Measurements from ENCODE around the gene PLK3.
"Not testable (repeated sequence)": the region's sequence is repeated elsewhere in the genome, so short reads cannot be mapped to it uniquely, and the experiment has no call there.

PLK3 gene

DNA sequence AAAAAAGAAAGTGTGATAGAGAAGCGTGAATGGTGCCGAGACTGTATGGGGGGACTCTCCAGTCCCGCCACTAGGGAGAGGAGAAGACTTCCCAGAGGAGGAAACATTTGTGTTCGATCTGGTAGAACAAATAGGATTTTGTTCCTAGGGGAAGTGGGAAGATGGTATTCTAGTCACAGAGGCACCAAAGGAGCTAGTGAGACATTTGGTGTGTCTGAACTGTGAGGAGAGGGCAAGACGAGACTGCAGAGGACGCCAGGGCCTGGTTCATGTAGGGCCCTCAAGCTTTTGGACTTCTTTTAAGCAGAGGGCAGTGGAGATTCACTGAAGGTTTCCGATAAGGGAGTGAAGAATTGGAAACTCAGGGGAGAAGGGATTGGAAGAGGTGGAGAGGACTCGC lies 11.1 kb downstream of the PLK3 start:
- no peak overlapping the region for H3K4me3 ChIP-seq (ENCODE audit: control insufficient read depth, low read depth, low read length)
- TF ChIP-seq, protein P1, sequence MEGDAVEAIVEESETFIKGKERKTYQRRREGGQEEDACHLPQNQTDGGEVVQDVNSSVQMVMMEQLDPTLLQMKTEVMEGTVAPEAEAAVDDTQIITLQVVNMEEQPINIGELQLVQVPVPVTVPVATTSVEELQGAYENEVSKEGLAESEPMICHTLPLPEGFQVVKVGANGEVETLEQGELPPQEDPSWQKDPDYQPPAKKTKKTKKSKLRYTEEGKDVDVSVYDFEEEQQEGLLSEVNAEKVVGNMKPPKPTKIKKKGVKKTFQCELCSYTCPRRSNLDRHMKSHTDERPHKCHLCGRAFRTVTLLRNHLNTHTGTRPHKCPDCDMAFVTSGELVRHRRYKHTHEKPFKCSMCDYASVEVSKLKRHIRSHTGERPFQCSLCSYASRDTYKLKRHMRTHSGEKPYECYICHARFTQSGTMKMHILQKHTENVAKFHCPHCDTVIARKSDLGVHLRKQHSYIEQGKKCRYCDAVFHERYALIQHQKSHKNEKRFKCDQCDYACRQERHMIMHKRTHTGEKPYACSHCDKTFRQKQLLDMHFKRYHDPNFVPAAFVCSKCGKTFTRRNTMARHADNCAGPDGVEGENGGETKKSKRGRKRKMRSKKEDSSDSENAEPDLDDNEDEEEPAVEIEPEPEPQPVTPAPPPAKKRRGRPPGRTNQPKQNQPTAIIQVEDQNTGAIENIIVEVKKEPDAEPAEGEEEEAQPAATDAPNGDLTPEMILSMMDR (conservative IDR thresholded peaks at IDR 0.05; ENCODE audit: control insufficient read depth, insufficient read depth, low read depth, low read length) = no peak
- DNase-seq (ENCODE audit: low read depth) = no peak

DNA sequence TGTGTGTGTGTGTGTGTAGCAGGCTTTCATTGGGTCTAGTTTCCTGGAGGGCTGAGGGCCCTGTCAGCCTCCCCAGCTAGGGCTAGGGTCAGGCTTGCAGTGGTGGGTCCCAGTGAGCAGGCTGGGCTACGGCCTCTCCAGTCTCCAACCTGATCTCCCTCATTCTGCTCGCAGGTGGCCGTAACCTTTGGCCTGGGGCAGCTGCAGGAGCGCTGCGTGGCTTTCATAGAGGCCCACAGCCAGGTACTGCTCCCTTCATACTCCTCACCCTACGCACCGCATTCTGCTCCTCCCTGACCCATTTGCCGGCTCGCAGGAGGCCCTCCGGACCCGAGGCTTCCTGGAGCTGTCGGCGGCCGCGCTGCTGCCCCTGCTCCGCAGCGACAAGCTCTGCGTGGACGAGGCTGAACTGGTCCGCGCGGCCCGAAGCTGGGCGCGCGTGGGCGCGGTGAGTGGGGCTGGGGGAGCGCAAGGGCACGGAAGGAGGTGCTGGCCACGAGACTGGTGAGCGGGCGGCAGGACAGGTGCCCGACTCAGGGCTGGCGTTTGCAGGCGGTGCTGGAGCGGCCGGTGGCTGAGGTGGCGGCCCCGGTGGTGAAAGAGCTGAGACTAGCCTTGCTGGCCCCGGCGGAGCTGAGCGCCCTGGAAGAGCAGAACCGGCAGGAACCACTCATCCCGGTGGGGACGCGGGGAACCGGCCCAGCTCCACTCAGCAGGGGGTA lies 12.8 kb downstream of the PLK3 start:
- H3K4me3 ChIP-seq (ENCODE audit: control insufficient read depth, low read depth, low read length) = peak overlapping the region; percentile 2

DNA sequence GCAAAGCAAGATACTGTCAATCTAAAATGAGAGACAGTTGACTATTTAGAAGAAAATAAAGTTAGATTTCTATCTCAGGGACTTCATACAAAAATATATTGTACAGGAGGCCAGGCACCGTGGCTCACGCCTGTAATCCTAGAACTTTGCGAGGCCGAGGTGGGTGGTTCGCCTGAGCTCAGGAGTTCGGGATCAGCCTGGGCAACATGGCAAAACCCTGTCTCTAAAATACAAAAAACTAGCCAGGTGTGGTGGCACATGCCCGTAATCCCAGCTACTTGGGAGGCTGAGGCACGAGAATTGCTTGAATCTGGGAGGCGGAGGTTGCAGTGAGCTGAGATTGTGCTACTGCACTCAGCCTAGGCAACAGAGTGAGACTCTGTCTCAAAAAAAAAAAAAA lies 15.7 kb downstream of the PLK3 start:
- DNase-seq (ENCODE audit: low read depth); H3K4me3 ChIP-seq (ENCODE audit: control insufficient read depth, low read depth, low read length): not testable (repeated sequence)

More for the DNA sequence above, 12.8 kb downstream of the PLK3 start:
- TF ChIP-seq, protein P1 (conservative IDR thresholded peaks at IDR 0.05; ENCODE audit: control insufficient read depth, insufficient read depth, low read depth, low read length) = no peak
- DNase-seq (ENCODE audit: low read depth) = no peak

DNA sequence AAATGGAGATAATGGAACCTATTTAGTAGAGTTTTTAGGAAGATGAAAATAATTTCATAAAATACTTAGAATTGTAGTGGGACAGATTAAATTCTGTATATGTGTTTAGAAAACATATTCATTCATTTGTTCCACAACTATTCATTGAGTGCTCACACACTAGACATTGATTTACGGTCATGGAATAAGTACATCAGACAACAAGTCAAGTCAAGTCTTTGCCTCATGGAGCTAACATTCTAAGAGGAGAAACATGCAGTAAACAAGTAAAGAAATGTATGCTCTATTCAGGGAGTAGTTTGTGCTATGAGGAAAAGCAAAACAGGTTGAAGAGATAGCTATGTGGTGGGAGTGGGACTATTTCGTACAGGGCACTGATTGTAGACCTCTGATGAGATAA lies 17.1 kb downstream of the PLK3 start:
- TF ChIP-seq, protein P1 (conservative IDR thresholded peaks at IDR 0.05; ENCODE audit: control insufficient read depth, insufficient read depth, low read depth, low read length) = no peak
- DNase-seq (ENCODE audit: low read depth) = no peak
- H3K4me3 ChIP-seq (ENCODE audit: control insufficient read depth, low read depth, low read length) = no peak overlapping the region

DNA sequence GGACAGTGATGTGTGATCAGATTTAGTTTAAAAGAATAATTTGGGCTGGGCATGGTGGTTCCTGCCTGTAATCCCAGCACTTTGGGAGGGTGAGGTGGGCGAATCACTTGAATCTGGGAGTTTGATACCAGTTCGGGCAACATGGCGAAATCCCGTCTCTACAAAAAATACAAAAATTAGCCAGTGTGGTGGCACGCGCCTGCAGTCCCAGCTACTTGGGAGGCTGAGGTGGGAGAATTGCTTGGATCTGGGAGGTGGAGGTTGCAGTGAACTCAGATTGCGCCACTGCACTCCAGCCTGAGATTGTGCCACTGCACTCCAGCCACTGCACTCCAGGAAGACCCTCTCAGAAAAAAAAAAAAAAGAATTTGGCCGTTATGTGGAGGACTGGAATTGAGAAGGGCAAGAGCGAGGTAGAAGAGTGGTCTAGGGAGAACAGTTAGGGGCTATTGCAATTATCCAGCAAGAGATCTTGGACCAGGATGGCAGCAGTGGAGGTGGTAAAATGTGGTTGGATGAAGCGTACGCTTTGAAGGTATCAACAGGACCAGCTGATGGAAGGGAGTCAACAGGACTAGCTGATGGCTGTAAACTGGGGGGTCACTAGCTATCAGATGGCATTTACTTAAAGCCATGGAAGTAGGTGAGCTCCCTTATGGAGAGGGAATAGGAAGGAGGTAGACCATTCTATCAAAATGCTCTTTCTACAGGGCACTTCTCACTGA lies 17.8 kb downstream of the PLK3 start:
- DNase-seq (ENCODE audit: low read depth) = no peak
- H3K4me3 ChIP-seq (ENCODE audit: control insufficient read depth, low read depth, low read length) = no peak overlapping the region
- TF ChIP-seq, protein P1 (conservative IDR thresholded peaks at IDR 0.05; ENCODE audit: control insufficient read depth, insufficient read depth, low read depth, low read length) = no peak

DNA sequence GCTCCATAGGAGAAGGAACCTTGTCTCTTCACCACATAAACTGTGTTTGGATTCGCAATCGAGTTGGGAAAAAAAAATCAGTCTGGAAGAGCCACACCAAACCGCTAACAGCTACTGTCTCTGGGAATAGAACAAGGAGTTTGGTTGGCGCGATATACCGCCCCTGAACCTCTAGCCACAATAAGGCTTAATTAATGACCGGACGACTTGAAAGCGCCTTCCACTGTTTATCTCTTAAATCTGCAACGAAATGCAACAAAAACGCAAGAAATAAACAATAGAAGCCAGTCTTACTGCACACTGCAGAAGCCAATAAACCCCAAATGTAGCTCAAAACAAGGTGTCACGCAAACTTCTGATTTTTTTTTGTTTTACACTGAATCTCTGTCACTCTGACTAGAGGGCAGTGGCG lies 19.0 kb downstream of the PLK3 start:
- no peak for DNase-seq (ENCODE audit: low read depth)
- TF ChIP-seq, protein P1 (conservative IDR thresholded peaks at IDR 0.05; ENCODE audit: control insufficient read depth, insufficient read depth, low read depth, low read length) = no peak
- peak overlapping the region; percentile 27 for H3K4me3 ChIP-seq (ENCODE audit: control insufficient read depth, low read depth, low read length)

DNA sequence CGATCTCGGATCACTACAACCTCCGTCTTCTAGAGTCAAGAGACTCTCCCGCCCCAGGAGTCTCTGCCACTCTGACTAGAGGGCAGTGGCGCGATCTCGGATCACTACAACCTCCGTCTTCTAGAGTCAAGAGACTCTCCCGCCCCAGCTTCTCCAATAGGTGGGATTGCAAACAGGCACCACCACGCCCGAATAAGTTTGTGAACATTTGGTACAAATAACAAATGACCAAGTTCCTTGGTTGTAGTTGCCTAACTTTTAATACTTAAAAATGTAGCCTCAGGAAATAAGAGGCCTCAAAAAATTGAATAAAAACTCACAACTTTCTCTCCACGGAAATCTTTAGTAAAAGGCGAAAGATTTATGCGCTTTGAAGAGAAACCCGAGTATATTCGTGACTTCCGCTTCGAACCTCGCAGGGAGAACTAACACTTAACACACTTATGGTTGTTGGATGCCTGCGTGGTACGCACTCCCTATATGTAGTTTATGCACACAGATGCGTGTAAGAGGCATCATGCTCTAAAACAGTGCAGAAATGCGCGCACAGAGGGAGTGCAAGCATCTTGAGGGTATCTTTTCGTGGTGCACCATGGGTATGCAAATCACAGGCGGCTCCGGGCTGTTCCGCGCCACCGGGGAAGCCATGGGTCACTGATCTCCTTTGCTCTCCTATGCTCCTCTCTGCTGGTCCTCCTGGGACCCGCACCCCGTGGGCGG lies 19.6 kb downstream of the PLK3 start:
- DNase-seq (ENCODE audit: low read depth) = peak; percentile 95
- peak overlapping the region; percentile 42 for H3K4me3 ChIP-seq (ENCODE audit: control insufficient read depth, low read depth, low read length)
- TF ChIP-seq, protein P1 (conservative IDR thresholded peaks at IDR 0.05; ENCODE audit: control insufficient read depth, insufficient read depth, low read depth, low read length) = no peak
